Stimulated activated CD8-positive, alpha-beta memory T cell treated with anti-CD3 and anti-CD28 coated beads, Interleukin-7, amount 100 ng/mL, for 4 hours (primary cell): Measurements from ENCODE around the gene SLC39A11.
"Not testable (repeated sequence)": the region's sequence is repeated elsewhere in the genome, so short reads cannot be mapped to it uniquely, and the experiment has no call there.

Experiments
- DNase-seq, 2 donors: peaks; one replicate each; pipeline ENCODE4 v3.0.0-alpha.2; 2020; ENCODE audit warnings: low read depth in 2 of 2

The SLC39A11 gene

DNA sequence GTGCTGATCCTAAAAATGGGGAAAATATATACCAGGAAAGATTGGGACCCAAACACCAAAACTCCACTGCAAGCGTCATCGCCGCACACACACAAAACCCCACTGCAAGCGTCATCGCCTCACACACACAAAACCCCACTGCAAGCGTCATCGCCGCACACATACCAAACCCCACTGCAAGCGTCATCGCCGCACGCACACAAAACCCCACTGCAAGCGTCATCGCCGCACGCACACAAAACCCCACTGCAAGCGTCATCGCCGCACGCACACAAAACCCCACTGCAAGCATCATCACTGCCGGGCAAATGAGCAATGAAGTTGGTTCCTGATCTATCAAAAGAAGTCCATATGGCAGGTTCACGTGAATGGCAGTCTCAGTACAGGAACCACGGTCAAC lies 144.4 kb downstream of the SLC39A11 start:
- no peak for DNase-seq

- no peak for DNase-seq
These were observed 145.0 kb downstream of the SLC39A11 start for GRCh38 chr17:72947475-72947874.

GRCh38 chr17:72946696-72947095 lies 145.8 kb downstream of the SLC39A11 start:
- no peak for DNase-seq

DNA sequence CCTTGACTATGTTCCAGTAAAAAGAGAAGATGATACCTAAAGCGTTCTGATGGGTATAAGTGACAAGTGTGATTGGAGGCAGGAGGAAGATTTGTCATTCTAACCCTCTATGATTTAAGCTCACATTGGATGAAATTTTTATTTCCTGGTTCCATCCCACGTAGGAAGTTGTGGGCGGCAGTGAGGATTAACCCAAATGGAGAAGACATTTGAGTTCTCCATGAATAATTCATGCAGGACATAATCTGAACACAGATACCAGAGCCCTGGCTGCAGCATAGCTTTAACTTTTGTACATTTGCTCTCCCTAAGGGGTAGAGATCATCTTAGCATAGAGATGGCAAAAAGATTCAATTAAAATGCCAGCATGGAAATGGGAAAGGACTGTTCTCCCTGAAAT lies 146.3 kb downstream of the SLC39A11 start:
- DNase-seq: no peak

DNA sequence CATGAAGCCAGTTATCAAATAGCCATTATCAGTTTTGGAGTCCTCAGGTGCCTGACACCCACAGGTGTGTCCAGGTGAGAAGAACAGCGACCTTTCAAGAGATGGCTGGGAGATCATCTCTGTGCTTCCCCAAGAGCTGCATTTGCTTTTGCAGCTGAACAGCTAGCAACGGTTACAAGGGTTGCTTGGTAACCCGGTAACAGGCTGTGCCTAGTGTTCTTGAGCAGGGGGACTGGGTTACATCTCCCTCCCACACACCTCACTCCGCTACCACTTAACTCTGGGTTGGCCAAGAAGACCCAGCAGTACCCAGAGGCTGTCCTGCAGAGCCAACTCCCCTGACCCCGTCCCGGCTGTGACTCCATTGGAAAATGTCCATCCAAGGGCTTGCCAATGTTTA lies 147.0 kb downstream of the SLC39A11 start:
- no peak for DNase-seq

DNA sequence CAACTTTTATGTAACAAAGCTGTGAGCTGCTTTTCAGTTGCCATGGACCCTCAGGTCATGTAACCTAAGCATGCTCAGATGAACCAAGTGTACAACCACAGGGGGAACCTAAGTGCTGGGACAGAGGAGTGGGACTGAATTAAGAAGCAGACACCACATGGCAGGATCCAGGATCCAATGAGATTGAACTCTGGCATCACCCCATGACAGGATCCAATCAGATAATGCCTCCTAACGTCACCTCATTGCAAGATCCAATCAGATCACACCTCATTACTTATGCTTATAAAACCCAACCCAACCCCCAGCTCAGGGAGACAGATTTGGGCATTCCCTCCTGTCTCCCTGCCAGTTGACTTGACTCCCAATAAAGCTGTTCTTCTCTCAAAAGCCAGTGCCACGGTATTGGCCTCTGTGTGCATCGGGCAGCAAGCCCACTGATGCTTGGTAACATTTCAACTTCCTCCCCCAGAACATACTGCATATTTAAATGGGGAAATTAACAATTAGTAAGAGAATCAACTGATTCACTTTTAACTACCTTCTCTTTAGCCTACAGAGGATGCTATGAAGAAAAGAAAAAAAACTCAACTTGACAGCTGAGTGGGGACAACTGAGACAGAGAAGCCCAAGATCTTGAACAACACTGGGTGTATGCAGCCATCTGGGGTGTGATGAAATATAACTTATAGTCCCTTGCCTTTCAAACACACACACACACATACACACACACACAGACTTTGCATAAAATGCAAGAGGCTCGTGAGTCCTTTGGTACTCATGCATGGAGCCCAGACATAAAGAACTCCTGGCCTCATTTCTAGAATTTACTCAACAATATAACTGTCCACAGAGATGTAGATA lies 148.4 kb downstream of the SLC39A11 start:
- no peak for DNase-seq

- no peak for DNase-seq
These were observed 149.9 kb downstream of the SLC39A11 start for GRCh38 chr17:72942579-72942978.

DNA sequence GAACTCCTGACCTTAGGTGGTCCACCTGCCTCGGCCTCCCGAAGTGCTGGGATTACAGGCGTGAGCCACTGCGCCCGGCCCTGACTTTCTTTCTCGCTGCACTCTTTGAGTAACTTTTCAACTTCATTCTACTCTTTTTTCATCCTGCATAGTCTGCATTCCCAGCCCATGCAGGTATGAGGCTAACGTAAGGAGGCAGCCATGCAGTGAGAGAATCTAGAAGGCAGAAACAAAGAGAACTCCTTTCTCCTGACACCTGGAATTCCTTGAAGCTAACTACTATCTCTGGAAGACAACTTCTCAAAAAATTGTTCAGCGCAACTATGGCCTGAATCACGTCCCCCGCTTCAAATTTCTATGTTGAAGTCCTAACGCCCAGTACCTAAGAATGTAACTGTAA lies 152.0 kb downstream of the SLC39A11 start:
- DNase-seq: no peak

GRCh38 chr17:72938482-72938881 lies 154.0 kb downstream of the SLC39A11 start:
- DNase-seq: no peak

DNA sequence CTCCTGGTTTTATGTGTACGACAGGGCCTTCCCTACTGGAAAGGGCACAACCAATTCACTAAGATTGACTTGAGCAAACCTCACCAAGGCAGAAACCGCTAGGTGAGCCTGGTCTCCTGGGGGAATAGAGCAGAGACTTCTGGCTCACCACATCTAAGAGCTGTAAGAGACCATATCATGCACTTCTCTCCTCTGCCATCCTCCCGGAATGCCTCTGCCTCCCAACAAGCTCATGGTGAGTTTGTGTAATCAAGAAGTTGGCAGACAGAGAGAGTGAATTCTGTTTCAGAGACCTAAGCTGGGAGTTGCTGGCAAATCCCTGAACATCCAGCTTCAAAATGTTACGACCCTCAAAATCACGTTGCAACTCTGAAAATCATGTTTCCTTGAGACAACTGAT lies 154.8 kb downstream of the SLC39A11 start:
- no peak for DNase-seq

DNA sequence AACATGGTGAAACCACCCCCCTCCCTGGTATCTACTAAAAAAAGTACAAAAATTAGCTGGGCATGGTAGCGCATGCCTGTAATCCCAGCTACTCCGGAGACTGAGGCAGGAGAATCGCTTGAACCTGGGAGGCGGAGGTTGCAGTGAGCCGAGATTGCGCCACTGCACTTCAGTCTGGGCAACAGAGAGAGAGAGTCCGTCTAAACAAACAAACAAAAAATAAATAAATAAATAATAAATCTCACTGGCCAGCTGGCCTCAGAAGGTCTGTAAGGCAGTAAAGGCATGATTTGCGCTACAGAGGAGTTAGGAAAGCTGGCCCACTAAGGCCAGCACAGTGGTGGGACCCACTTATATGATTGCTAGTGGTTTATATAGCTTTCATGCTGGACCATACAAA lies 155.2 kb downstream of the SLC39A11 start:
- DNase-seq: not testable (repeated sequence)

- DNase-seq: no peak
These were observed 156.5 kb downstream of the SLC39A11 start for GRCh38 chr17:72935984-72936383.

GRCh38 chr17:72934927-72935326 lies 157.6 kb downstream of the SLC39A11 start:
- DNase-seq: no peak

DNA sequence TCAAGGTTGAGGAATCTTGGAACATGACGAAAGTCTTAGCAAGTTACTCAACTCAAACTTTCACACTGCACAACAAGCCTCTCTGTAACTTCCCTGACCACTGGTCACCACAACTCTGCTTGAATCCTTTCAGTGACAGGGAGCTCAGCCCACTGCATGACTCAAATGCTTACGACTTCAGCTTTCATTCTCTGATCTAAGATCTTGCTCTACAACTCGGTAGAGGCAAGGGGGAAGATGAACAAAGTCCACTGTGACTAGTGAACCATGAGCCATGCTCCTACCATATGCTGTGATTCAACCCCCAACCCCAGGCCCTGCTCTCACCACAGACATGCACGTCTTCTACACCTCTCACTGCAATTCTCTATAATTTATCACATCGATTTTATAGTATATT lies 160.9 kb downstream of the SLC39A11 start:
- DNase-seq: no peak

- DNase-seq: no peak
These were observed 161.3 kb downstream of the SLC39A11 start for GRCh38 chr17:72931163-72931562.

GRCh38 chr17:72930031-72930430 lies 162.5 kb downstream of the SLC39A11 start:
- no peak for DNase-seq

- no peak for DNase-seq
These were observed 163.9 kb downstream of the SLC39A11 start for GRCh38 chr17:72928454-72929136.

DNA sequence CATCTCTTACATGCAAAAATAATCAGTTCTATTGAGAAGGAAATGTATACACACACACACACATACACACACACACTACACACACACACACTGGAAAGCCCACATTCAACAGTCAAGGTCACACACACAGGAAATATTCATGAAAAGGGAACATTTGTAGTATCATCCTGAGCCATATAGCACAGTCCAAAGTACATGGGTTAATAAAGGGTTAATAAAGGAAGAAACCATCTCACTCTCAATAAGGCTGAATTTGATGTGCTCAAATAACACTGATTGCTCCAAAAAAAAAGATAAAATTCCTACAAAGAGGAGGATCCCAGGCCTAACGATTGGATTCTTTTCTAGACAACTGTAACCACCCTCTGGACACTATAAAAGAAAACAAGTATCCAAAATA lies 164.7 kb downstream of the SLC39A11 start:
- no peak for DNase-seq

DNA sequence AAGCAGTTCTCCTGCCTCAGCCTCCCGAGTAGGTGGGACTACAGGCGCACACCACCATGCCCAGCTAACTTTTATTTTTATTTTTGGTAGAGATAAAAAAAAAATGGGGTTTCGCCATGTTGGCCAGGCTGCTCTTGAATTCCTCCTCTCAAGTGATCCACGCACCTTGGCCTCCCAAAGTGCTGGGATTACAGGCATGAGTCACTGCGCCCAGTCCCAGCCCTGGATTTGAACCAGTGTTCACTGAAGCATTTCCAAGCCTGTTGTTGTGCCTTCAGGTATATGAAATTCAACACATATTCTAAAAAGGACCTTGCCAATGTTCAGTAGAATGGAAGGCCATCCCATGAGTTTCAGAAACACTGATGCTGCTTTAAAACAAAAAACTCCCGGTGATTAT lies 165.3 kb downstream of the SLC39A11 start:
- DNase-seq: no peak

- no peak for DNase-seq
These were observed 166.3 kb downstream of the SLC39A11 start for GRCh38 chr17:72926171-72926570.

- no peak for DNase-seq
These were observed 168.3 kb downstream of the SLC39A11 start for GRCh38 chr17:72924196-72924595.

- no peak for DNase-seq
These were observed 170.3 kb downstream of the SLC39A11 start for GRCh38 chr17:72922219-72922618.

DNA sequence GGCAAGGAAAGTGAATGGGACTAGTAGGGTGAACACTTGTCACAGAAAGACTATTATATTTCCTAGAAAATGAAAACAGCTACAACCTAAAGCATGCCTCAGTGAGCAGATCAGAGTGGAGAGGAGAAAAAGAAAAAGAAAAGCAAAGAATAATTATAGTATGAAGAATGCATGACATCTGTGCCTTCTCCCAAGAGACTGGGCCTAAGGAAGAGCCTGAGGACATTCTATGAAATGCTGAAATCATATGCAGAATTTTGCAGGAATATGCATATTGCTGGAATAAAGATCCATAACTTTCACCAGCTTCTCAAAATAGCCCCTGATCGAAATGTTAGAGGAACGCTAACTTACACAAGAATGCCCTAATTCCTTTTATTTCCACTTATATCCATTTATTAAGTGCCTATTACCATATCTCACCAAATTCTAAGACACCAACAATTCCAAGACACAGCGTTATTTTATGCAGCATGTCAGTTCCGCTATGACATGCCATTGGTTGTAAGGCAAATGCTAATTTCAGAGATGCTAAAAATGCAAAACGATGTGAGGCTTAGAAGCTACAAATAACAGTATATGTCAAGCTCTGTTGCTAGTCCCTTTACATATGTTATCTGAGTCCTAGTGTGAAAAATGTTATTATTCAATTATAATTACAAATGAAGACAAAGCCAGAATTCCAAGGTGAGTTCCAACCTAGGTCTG lies 171.0 kb downstream of the SLC39A11 start:
- DNase-seq: no peak
